IPS-20b (cell line): ENCODE results near the gene SVEP1.

Source experiments
- H3K27ac ChIP-seq: one replicate; pipeline ENCODE4 v1.5.1; 2013; ENCODE audit warnings: low read length
- H3K27me3 ChIP-seq: 2 replicates; pipeline ENCODE4 v1.6.1; 2013; ENCODE audit warnings: mild to moderate bottlenecking, low read length, inconsistent platforms; ENCODE audit not compliant: insufficient read depth
- H3K36me3 ChIP-seq: 2 replicates; pipeline ENCODE4 v1.6.1; 2013; ENCODE audit warnings: low read depth, mild to moderate bottlenecking, inconsistent platforms, low read length, moderate library complexity; ENCODE audit not compliant: insufficient read depth
- H3K4me1 ChIP-seq: 2 replicates; pipeline ENCODE4 v1.6.1; 2013; ENCODE audit warnings: mild to moderate bottlenecking, control low read depth, inconsistent platforms, low read length, moderate library complexity; ENCODE audit not compliant: insufficient read depth
- H3K4me3 ChIP-seq: 2 replicates; pipeline ENCODE4 v1.5.1; 2013; ENCODE audit warnings: mild to moderate bottlenecking, low read length, inconsistent platforms
- H3K9ac ChIP-seq: 2 replicates; pipeline ENCODE4 v1.6.1; 2013; ENCODE audit warnings: low read depth, mild to moderate bottlenecking, inconsistent platforms, low read length, moderate library complexity
- H3K9me3 ChIP-seq: 2 replicates; pipeline ENCODE4 v1.6.1; 2013; ENCODE audit warnings: mild to moderate bottlenecking, low read depth, low read length, inconsistent platforms; ENCODE audit not compliant: insufficient read depth

The SVEP1 gene

DNA sequence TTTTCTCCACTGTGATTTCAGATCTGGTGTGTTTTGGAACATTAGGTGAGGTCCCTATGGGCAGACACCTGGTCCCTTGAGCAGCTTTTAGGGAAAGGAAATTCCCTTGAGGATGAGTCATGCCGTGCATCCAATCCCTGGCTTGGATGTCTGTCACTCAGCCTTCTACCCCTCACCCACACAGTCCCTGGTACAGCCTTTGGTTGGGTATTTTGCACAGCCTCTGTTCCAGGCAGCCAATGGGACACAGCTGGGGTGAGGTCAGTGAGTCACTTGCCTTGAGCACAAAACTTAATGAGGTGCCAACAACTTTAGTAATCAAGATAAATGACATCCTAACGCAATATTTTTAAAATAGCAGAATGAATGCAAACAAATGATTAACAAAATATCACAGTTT, 22.7 kb upstream of the SVEP1 start:
- H3K9me3 ChIP-seq, result no peaks in the 10 kb centered on the region
- no peak overlapping the region for H3K27ac ChIP-seq
- H3K4me1 ChIP-seq, result peaks cover 7% of the 10 kb centered on the region; the same call in 1 of the 2 replicates
- H3K36me3 ChIP-seq, result no peaks in the 10 kb centered on the region
- no peak overlapping the region for H3K4me3 ChIP-seq
- no peak overlapping the region for H3K9ac ChIP-seq
- H3K27me3 ChIP-seq, result no peaks in the 10 kb centered on the region

DNA sequence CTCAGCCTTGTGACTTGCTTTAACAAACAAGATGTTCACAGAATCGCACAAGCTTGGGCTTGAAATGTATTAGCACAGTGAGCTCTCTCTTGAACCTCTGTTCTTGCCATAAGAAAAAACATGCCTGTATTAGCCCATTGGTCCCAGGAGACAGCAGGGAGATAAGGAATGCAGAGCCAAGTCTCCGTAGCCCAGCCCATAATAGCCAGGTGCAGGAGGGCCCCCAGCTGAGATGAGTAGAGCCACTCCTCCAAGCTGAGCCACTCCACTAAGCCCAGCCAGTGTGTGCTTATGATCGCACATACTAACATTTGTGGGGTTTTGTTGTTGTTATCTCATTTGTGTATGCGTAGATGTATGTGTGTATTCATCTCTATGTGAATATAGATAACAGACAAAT, 21.6 kb upstream of the SVEP1 start:
- no peak overlapping the region for H3K9ac ChIP-seq
- no peaks in the 10 kb centered on the region for H3K9me3 ChIP-seq
- H3K4me1 ChIP-seq, result peaks cover 7% of the 10 kb centered on the region; the same call in 1 of the 2 replicates
- H3K27ac ChIP-seq, result no peak overlapping the region
- no peaks in the 10 kb centered on the region for H3K27me3 ChIP-seq
- no peak overlapping the region for H3K4me3 ChIP-seq
- no peaks in the 10 kb centered on the region for H3K36me3 ChIP-seq

DNA sequence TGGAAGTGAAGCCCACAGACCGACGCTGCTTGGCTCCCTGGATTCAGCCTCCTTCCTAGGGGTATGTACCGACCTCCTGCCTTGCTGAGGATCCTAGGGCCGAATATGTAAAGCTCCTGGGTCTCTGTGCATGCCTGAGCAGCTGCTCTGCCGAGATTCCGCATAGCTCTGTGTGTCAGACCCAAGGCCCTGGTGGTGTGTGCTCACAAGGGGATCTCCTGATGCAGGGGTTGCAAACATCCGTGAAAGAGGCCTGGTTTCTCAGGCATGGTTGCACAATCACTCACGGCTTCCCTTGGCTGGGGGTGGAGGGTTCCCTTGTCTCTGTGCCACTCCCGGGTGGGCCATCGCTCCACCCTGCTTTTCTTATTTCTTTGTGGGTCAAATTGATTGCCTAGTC, 19.9 kb upstream of the SVEP1 start:
- Histone ChIP-seq H3K27ac (no peak overlapping the region), H3K4me3 (no peak overlapping the region), H3K9me3 (no peaks in the 10 kb centered on the region), H3K36me3 (no peaks in the 10 kb centered on the region), H3K9ac (no peak overlapping the region), H3K4me1 (peaks cover 7% of the 10 kb centered on the region; the same call in 1 of the 2 replicates), H3K27me3 (no peaks in the 10 kb centered on the region)

DNA sequence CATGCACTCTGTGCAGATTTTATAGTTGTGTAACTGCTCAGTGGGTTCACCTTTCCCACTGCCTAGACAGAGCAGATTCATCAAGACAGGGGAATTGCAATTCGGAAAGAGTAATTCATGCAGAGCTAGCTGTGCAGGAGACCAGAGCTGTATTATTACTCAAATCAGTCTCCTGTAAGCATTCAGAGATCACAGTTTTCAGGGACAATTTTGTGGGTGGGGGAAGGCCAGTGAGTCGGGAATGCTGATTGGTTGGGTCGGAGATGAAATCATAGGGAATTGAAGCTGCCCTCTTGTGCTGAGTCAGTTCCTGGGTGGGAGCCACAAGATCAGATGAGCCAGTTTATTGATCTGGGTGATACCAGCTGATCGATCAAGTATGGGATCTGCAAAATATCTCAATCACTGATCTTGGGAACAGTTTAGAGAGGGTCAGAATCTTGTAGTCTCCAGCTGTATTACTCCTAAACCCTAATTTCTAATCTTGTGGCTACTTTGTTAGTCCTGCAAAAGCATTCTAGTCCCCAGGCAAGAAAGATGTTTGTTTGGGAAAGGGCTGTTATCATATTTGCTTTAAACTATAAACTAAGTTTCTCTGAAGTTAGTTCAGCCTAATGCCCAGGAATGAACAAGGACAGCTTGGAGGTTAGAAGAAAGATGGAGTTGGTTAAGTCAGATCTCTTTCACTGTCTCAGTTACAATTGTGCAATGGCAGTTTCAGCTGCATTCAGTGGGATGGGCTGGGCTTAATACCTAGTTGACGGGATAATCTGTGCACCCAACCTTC, 12.7 kb upstream of the SVEP1 start:
- Histone ChIP-seq H3K4me3 (no peak overlapping the region), H3K9ac (no peak overlapping the region), H3K27me3 (no peaks in the 10 kb centered on the region), H3K4me1 (peaks cover 8% of the 10 kb centered on the region; the same call in 1 of the 2 replicates), H3K36me3 (no peaks in the 10 kb centered on the region), H3K9me3 (peaks cover 5% of the 10 kb centered on the region; the same call in 1 of the 2 replicates), H3K27ac (no peak overlapping the region)

DNA sequence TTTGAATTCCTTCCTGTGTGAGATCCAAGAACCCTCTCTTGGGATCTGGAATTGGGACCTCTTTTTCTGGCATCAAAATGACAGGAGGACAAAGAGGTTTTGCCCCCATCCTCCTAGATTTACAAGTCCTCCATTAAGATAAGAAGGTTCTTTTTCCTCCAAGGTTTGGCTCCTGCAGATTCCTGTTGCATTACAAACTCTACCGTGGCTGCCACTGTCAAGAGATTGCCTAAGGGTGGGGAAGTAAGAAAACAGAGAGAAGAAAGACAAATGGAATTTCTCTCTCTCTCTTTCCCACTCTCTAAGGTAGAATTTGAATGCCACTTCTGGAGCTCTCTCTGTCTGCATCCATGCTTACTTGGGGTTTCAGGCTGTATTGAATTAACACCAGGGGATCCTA, 12.0 kb upstream of the SVEP1 start:
- peaks cover 5% of the 10 kb centered on the region; the same call in 1 of the 2 replicates for H3K9me3 ChIP-seq
- H3K4me3 ChIP-seq, result no peak overlapping the region
- peaks cover 8% of the 10 kb centered on the region; the same call in 1 of the 2 replicates for H3K4me1 ChIP-seq
- H3K27ac ChIP-seq, result no peak overlapping the region
- H3K9ac ChIP-seq, result no peak overlapping the region
- no peaks in the 10 kb centered on the region for H3K36me3 ChIP-seq
- H3K27me3 ChIP-seq, result no peaks in the 10 kb centered on the region

DNA sequence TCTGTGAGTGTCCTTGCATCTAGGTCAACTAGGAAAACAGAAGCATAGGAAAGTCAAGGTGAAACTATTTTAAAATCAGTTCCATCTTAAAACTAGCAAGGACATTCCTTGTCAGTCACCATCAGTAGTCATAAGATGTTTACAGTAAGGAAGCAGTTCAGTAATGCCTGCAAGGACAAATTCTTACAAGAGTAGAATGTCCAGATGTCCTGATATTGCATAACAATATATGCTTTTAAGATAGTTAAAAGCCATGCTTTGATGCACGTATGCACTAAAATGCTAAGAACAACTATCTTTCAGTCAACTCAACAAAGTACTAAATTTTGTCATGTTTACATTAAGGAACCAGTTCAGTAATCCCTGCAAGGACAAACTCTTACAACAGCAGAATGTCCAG, 11.3 kb upstream of the SVEP1 start:
- H3K27ac ChIP-seq, result no peak overlapping the region
- no peak overlapping the region for H3K9ac ChIP-seq
- no peaks in the 10 kb centered on the region for H3K36me3 ChIP-seq
- peaks cover 8% of the 10 kb centered on the region; the same call in 1 of the 2 replicates for H3K4me1 ChIP-seq
- peaks cover 5% of the 10 kb centered on the region; the same call in 1 of the 2 replicates for H3K9me3 ChIP-seq
- H3K4me3 ChIP-seq, result no peak overlapping the region
- no peaks in the 10 kb centered on the region for H3K27me3 ChIP-seq

DNA sequence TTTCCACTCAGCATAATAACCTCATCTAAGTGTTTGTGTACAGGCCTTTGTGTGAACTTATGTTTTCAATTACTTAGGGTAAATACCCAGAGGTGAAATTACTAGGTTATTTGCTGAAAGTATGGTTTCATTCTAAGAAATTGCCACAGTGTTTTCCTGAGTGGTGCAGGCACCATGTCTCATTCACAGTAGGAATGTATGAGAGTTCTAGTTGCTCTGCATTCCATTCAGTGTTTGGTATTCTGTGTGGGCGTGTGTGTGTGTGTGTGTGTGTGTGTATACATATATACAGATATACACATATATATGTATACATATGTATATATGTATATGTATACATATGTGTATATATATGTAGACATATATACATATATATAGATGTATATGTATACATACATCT, 8.8 kb upstream of the SVEP1 start:
- H3K4me1 ChIP-seq, result peaks cover 8% of the 10 kb centered on the region; the same call in 1 of the 2 replicates
- H3K9me3 ChIP-seq, result peaks cover 5% of the 10 kb centered on the region; the same call in 1 of the 2 replicates
- H3K27ac ChIP-seq, result no peak overlapping the region
- no peaks in the 10 kb centered on the region for H3K27me3 ChIP-seq
- no peaks in the 10 kb centered on the region for H3K36me3 ChIP-seq
- H3K4me3 ChIP-seq, result no peak overlapping the region
- no peak overlapping the region for H3K9ac ChIP-seq

DNA sequence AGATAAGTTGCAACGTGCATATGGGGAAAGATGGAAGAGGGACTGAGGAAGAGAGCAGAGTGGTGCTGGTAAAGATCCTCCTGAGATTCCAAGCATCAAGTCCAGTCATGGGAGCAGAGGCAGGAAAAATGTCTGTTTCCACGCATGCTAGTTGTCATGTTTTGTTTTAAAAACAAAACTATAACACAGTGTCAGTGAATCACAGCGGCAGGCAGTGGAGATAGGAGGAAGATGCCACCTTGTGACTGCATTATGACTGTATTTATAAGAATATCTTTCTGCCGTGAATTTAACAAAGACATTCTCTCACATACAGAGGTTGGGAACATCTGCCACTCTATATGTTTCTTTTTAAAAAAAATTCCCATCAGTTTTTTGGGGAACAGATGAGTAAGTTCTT, 3.7 kb upstream of the SVEP1 start:
- H3K4me3 ChIP-seq, result no peak overlapping the region

DNA sequence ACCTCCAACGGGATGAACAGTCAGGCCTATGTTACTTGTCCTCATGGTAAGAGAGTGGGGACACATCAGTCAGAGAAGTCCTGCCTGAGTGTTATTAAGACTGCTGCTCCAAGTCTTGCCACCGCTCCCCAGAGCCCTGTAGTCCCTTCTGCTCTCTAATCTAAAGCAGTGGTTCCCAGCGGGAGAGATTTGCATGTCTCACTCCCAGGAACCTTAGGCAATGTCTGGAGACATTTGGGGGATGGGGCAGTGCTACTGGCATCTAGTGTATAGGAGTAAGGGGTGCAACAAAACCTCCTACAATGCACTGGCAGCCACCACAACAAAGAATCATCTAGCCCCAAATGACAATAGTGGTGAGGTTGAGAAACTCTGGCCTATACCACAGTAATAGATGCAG, 2.6 kb upstream of the SVEP1 start:
- no peak overlapping the region for H3K27ac ChIP-seq

More for the DNA sequence above, 3.7 kb upstream of the SVEP1 start:
- peaks cover 42% of the 10 kb centered on the region for H3K27me3 ChIP-seq
- H3K4me1 ChIP-seq, result peaks cover 24% of the 10 kb centered on the region
- no peak overlapping the region for H3K9ac ChIP-seq
- H3K36me3 ChIP-seq, result no peaks in the 10 kb centered on the region
- no peaks in the 10 kb centered on the region for H3K9me3 ChIP-seq
- H3K27ac ChIP-seq, result no peak overlapping the region

DNA sequence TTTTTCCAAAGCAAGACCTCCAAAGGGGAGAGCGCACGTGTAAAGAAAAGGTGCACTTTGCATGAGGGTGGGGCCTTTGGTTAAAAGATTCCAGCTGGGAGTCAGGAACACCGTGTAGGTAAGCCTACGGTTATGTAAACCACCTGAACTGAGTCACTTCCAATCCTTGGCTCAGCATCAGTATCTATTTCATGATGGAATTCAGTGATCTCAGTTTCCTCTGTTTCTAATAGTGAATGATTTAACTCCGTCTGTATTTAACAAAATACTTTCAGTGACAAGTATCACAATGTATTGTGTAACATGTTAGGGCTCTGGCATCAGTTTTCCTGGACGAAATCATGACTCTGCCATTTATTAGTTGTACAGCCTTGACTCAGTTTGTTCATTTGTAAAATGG, 1.3 kb upstream of the SVEP1 start:
- Histone ChIP-seq H3K9me3 (no peaks in the 10 kb centered on the region), H3K36me3 (no peaks in the 10 kb centered on the region), H3K27ac (no peak overlapping the region), H3K27me3 (peaks cover 54% of the 10 kb centered on the region), H3K4me1 (peaks cover 24% of the 10 kb centered on the region), H3K9ac (no peak overlapping the region), H3K4me3 (0 out of 2 replicates have a peak overlapping the region, but pooled peaks have one; percentile 71)

More for the DNA sequence above, 2.6 kb upstream of the SVEP1 start:
- H3K4me1 ChIP-seq, result peaks cover 24% of the 10 kb centered on the region
- H3K36me3 ChIP-seq, result no peaks in the 10 kb centered on the region
- no peak overlapping the region for H3K4me3 ChIP-seq
- no peak overlapping the region for H3K9ac ChIP-seq
- H3K27me3 ChIP-seq, result peaks cover 52% of the 10 kb centered on the region
- no peaks in the 10 kb centered on the region for H3K9me3 ChIP-seq

DNA sequence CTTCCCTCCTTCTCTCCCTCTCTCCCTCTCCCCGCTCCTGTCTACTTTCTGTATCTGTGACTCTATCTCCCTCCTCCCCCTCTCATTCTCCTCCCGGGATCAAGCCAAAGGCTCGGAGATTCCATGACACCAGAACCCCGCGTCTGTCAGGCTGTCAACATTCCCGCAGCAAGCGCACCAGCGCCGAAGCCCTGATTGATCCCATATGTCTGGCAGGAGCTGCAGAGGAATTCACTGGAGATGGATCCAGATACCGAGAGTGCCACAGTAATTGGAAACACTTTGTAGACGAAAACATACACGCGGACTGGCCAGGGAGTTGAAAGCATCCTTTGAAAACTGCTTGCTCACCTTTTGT, 300 bp upstream of the SVEP1 start:
- Histone ChIP-seq H3K27ac (no peak overlapping the region), H3K4me3 (peak overlapping the region; percentile 71)

DNA sequence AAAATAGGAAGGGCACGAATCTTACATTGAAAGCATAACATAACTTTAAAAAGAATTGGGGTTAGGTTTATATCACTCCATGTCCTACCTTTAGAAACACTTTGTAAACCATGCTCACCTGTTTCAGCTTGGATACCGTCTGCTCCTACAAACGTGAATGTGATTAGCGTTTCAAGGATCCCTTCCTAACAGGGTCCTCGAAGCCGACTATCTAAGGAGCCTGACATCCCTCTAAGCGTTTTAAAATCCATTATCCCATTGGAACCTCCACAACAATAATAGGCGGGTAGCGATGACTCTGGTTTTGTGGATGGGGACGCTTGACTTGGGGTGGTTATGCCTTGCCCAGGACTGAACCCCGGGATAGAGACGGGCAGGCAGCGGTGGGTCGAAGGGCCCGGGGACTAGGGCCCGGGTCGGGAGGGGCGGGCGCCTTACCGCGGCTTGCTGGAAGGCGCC, 937 bp downstream of the SVEP1 start:
- peaks cover 54% of the 10 kb centered on the region for H3K27me3 ChIP-seq
- H3K4me3 ChIP-seq, result peak overlapping the region; percentile 71
- peaks cover 24% of the 10 kb centered on the region for H3K4me1 ChIP-seq
- no peaks in the 10 kb centered on the region for H3K36me3 ChIP-seq
- H3K9me3 ChIP-seq, result no peaks in the 10 kb centered on the region
- peak overlapping the region; percentile 45; the same call in 1 of the 2 replicates for H3K9ac ChIP-seq
- H3K27ac ChIP-seq, result no peak overlapping the region

More for the DNA sequence above, 300 bp upstream of the SVEP1 start:
- Histone ChIP-seq H3K9ac (peak overlapping the region; percentile 45; the same call in 1 of the 2 replicates), H3K4me1 (peaks cover 24% of the 10 kb centered on the region), H3K36me3 (no peaks in the 10 kb centered on the region), H3K9me3 (no peaks in the 10 kb centered on the region), H3K27me3 (peaks cover 54% of the 10 kb centered on the region)
